ENCODE measurements around the gene ARL14EP.

ARL14EP gene

DNA sequence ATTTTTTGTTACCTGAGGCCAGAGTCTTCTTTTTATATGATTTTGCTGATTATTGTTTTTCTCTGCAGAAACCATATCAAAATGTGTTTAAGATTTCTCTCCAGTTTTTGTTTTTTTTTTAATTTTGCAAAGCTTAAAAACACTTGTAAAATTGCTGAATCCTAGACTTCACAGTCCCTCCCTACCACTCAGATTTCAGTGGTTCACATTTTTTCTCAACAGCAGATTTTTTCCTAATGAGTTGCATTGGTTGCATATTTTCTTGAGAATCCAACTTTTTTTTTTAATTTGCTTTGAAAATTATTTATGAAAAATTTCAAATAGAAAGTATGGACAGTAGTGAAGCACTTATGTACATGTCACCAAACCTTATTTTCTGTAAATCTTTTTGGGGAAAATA, 5.8 kb downstream of the ARL14EP start:
- DNase-seq = no peak

DNA sequence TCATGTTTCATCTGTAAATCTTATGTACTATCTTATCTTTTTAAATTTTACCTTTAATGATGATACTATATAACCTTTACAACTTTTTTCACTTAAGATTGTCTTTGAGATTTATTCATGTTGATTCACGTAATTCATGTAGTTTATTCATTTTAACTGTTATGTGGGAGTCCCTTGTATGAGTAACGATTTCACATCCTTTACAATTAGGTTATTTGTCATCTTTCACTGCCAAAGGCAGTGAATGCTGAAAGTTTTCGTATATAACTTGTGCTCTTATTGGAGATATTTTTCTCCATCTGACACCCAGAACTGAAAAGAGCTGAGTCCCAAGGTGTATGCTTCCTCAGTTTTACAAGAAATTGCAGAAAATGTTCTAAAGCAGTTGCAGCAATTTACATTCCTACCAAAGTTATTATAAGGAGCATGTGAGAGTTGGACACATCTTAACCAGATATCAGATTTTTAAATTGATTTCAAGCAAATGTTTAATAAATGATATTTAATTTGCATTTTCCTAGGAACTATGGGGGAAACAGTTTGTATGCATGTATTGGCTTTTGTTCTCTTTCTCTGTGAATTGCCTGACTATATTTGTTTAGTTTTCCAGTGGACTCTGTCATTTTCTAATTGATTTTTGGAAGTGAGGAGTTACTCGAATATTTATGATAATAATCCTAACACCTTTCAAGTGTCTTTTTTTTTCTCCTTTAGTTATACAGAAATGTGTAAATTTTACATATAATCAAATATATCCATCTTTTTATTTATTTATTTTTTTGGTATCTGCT, 6.4 kb downstream of the ARL14EP start:
- no peak for DNase-seq

DNA sequence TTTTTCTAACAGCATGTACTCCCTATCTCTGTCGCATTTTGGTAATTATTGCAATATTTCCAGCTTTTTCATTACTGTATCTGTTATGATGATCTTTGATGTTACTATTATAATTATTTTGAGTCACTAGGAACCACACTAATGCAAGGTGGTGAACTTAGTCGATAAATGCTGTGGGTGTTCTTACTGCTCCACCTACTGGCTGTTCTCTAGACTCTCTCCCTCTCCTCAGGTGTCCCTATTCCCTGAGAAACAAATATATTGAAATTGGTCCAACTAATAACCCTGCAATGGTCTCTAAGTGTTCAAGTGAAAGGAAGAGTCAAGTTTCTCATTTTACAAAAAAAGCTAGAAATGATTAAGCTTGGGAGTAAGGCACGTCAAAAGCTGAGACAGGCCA, 10.5 kb downstream of the ARL14EP start:
- no peak for DNase-seq

DNA sequence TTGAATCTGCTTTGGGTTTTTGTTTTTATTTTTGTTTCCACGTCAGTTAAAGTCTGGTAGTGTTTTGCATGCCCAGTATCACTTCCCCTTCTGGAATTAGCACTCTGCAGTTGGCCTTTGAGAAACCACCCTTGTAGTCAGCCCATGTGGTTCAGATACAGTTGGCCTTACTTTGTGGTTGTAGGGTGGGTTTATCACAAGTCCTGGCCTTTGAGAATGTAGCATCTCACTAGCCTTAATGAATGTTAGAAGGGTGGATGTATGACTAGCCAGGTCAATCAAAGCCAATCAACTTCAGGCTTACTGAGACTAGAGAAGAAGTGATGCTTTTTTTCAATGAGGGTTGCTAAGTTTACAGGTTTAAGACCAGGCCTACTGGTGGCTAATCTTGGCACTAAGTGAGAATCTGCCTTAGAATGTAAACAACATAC, 19.8 kb downstream of the ARL14EP start:
- no peak for DNase-seq

DNA sequence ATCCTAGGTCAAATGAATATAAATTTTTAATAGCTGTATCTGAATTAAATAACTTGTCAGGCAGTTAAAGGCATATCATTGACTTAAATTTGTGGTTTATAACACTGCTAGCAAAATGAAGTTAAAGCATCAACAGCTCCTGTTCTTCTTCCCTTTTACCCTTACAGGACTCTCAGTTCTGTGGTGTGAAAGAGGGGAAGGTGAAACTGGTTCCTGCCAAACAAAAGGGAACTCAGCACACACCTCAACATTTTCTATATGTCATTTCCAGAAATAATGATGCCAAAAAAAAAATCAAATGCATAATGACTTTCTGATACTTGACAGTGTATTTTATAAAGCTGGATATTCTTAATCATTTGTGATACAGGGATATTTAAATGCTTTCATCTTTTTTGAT, 21.2 kb downstream of the ARL14EP start:
- no peak for DNase-seq

DNA sequence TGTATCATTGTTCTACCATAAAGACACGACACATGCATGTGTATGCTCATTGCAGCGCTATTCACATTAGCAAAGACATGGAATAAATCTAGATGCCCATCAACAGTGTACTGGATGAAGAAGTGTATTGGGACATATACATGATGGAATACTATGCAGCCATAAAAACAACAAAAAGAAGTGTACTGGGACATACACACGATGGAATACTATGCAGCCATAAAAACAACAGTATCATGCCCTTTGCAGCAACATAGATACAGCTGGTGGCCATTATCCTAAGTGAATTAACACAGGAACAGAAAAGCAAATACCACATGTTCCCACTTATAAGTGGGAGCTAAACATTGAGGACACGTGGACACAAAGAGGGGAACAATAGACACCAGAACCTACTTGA, 22.7 kb downstream of the ARL14EP start:
- no peak for DNase-seq

DNA sequence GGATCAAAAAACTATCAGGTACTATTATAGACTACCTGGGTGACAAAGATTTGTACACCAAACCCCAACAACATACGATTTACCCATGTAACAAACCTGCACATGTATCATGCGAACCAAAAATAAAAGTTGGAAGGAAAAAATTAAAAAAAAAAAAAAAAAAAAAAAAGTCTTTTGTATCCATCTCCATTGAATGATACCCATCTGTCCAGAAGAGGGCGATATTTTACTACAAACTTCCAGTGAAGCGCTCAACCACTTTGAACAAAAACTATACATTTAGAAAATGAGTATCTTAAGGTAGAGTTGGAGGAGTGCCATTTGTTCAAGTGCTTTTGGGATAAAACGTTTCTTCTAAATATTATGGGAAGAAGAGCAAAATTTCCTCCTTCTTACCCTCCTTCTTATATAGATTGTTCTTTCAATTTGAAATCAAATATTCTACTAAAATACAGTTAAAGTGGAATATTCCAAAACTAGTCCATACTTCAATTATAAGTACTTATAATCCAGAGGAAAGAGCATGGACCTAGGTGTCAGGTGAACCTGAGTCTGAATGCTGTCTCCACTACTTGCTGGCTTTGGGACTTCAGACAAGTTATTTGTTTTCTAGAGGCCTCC, 23.3 kb downstream of the ARL14EP start:
- DNase-seq = no peak

DNA sequence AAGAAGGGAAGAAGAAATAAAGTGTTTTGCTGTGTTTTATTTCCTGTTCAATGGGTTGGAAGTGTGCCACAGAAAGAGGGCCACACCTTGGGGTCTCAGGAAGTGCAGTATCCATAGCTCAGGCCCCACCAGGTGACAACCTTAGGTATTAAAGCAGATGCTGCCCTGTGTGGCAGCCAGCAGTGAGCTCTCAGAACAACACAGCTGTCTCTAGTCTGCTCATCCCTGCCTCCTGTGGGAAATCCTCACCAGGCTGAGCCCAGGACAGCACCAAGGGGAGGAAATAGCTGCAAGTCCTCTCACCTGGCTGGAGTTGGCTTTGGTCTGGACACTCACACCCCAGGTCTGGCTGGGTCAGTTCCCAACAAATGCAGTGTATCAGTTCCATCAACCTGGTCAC, 25.1 kb downstream of the ARL14EP start:
- no peak for DNase-seq

DNA sequence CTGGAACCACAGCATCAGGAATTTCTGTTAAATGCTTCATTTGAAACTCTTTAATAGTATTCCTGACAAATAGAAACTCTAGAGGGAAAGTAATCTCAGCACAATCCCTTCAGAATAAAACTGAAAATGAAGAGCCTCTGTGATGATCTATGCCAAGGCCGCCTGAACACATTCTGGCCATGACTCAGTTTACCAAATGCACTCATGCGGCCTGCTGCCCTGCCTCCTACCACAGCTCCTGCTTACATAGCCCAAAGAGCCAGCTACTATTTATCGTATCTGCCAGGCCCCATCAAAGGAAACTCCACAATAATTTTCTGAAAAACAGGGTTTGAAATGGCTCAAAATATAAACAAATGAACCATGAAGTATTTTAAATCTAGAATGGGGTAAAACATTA, 27.0 kb downstream of the ARL14EP start:
- DNase-seq = no peak

DNA sequence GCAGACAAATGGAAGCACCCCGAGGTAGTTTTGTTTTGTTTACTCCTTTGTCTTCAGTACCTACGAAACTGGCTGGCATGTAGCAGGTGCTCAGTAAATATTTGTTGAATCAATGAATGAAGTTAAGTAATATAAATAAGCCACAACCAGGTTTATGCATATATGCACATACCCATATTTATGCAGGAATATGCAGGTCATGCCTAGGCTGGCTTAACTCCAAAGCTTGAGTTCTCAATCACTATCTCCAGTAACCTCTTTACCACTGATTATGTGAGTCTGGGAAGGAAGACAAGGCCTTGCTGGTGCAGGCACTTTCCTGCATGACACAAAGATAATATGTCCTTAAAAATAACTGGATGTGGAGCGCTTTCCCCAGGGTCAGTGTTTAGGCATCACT, 27.5 kb downstream of the ARL14EP start:
- DNase-seq = no peak

DNA sequence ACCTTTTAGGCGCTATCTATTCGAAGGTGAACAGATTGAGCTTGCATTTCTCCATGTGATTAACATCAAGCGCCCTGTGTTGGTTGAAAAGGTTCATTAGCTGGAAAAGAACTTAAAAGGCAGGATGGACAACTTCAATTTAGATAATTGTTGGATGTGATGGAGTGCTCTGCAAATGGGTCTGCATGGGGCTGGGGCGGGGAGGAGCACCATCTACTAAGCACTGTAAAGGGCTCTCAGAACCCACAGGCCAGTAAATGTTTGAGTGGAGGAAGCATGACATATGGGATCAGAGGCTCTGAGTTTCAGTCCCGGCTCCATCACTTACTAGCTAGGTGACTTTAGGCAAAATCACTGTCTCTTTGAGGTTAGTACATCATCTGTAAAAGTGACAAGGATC, 28.2 kb downstream of the ARL14EP start:
- no peak for DNase-seq

DNA sequence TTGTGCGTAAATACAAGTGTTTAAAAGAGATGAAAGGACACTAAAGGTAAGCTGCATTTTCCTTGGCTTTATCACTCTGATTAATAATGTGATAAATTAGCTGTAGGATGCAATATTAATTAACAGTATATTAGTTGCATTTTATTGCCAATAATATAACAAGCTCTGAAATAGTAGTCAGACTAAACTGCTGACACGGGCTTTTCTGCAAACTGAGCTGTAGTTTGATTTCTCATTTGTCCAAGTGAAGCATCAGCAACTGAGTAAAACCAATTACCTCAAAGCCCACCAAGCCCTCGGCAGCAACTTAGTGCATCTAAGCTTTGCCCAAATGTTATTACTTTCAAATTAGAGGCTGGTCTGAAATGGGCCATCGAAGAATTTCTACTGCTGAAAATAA, 33.5 kb downstream of the ARL14EP start:
- no peak for DNase-seq

DNA sequence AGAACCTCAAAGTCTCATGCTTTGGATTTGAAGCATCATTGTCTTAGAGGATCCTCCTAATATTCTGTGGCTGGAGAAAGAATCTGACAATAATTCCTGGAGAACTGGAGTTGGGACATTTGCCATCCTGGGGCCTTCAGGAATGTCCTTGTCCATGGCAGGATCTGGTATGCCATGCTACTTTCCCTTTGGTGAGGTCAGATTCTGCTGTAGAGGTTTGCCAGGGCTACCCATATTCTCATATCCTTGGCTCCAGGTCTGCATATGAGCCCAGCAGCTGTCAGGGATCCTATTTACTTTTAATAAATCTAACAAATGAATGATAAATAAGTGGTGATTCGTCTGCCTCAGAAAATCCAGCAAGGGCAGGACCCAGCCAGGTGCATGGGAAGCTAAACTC, 35.0 kb downstream of the ARL14EP start:
- no peak for DNase-seq

DNA sequence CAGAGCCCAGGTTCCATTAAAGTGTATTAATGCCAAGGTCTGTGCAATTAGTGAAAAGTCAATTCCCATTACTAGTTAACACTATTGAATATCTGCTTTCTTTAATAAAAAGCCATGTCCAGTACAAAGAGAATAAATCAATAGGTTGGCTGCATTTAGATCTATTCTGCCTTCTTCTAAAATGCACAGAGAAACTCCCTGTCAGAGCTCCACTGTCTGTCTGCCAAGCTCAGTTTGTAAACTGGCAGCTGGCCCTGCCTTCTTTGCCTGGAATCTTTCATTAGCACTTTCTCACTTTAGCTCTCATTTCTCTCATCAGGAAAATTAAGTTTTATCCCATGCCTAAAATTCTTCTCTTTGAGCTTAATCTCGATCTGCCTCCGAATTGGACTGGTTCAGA, 35.6 kb downstream of the ARL14EP start:
- no peak for DNase-seq

DNA sequence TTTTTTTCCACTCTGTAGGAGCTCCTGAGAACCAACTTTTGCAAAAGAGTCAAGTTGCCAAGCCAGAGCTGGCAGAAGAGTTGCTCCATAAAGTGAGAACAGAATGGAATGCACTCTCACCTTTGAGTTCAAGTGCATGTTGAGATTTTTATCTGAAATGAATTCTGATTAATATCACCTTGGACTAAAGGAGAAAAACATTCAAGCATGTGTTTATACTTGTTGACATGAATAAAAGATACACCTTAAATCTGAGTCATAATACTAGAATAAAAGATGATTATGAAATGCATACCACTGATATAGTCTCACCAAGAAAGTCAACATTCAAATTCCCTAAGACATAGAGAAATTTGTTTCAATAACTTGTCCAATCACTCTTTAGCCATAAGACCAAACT, 37.8 kb downstream of the ARL14EP start:
- no peak for DNase-seq

DNA sequence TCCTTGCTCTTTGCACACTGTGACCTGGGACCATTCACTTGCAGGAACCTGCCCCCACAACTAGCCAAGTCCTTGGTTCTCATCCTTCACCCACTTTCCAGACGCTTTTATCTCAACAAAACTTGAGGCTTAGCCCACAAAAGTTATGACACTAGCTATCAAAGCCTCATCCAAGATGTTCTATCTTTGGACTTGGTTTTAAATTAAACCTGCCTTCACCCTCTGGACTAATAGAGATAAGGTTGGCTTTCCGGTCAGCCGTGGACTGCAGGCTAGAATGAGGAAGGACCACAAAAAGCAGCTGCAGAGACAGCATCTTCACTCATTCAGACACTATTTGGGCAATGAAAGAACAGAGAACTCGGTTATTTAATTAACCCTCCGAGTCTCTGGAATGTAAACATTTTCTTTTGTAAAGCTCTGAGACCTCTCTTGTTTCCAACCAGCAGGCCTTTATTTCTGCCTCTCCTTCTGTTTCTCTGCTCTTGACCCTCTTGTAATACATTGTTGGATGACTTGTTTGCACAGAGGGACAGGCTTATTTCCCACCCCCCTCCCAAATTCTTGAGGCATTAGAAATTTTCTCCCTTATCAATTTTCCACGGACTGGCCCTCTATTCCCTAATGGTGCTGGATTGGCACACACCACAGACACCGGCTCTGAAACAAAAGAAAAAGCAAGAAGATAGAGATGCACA, 41.4 kb downstream of the ARL14EP start:
- DNase-seq = no peak

DNA sequence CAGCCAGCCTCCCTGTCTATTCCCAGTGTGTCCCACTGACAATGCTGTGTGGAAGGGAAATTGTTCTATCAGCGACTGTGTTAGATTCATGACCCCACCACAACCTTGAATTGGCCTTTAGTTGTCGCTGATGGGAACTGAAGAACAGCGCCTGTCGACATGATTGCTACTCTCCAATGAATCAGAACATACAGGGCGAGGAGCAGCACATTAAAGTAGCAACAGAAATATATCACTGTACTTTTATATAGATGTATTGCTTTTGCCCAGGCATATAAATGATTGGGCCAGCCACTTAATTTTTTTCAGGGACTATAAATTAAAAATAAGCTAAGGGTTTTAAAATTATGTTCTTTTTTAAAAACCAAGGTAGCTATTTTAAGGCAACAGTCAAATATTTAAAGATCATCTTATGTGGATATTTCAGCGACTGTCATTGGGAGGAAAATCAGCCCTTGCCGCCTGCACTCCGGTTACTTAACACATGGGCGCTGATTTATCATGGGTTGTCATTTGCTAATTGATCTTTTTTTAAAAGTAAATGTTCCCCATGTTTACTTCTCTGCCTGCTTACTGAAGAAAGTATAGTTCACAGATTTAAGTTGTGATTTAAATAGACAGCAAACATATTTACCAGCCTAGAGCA, 42.1 kb downstream of the ARL14EP start:
- no peak for DNase-seq

DNA sequence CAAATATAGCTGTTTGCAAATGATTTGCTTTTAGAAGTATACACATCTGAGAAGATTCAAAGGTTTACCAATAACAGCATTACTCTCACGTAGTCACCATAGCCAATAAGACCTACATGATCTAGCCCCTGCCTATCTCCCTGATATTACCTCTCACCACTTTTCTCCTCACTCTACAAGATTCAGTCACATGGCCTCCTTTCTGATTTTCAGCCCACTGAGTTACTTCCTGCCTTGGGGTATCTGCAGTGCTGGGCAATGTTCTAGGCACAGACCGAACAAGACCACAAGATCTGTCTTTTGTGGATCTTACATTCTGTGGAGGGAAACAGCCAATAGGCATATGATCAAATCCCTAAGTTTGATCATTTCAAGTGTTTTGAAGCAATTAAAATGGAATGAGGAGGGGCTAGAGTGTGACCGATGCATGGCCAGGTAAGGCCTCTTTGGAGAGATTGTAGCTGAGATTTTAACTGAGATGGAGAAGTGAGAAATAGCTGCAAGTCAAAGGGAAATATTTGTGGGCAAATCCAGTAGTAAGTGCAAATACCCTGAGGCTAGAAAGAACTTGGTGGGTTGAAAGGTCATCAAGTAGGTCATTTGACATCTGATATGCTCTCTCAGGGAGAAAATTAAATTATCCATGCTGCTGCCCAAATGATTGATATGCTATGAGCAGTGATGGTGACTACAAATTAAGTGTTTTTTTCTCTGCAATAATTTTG, 43.1 kb downstream of the ARL14EP start:
- DNase-seq = no peak

DNA sequence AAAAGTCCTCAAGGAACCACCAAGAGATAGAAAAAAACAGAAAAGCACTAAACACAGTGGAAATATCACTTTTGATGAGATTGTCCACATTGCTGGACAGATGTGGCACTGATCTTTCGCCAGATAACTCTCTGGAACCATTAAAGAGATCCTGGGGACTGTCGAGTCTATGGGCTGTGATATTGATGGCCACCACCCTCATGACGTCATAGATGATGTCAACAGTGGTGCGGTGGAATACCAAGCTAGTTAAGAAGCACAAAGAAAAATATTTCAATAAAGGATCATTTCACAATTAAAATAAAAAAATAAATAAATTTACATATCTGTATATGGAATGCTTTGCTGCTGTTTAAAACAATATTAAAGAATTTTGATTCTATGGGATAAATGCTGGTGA, 45.5 kb downstream of the ARL14EP start:
- no peak for DNase-seq

DNA sequence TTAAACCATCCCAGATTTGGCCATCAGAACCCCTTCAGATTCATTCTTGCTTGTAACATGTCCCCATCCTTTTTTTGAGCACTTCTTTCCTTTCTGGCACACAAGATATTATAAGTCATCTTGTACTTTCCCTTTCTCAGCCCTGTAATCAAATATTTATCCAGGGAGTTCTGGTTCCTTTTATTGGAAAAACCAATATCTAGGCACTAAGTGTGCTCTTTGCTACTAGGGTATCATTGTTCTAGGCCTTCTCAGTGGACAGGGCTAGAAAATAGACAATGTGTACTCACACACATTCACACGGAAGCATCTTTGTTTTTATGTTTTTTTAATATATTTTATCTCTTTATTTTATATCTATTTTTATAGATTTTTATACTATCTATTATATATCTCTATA, 47.3 kb downstream of the ARL14EP start:
- no peak for DNase-seq

DNA sequence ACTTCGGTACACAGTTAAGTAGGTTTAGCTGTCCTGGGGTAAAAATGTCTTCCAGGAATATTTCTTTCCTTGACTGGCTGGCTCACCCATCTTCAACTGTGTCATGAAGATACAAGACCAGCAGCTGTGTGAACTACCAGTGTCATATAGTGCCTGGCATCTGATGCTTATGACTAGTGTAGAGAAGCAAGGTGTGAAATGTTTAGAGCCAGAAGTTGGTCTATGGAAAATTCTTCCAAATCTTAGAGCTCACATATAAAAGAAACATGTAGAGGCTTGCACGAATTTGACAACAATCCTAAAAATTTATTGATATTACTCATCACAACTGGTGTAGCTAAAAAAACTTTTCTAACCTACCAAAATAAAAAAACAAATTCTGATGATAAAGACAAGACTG, 54.4 kb downstream of the ARL14EP start:
- no peak for DNase-seq

DNA sequence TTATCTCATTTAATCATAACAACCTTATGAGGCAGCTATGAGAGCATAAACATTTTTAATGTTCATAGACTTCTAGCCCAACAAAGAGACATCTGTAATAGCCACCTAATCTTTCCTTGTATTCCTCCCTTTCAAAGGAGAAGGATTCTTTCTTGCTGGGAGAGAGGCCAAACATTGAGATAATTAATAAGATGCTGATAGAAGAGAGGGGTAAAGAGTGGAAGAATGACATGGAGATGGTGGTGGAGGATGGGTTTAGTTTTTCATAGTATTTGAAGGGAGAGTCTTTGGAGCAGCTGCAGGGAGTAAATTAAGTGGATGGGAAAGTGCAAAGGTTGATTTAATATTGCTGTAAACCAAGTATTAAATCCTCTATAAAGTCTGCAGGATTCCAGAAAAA, 57.9 kb downstream of the ARL14EP start:
- DNase-seq = no peak

DNA sequence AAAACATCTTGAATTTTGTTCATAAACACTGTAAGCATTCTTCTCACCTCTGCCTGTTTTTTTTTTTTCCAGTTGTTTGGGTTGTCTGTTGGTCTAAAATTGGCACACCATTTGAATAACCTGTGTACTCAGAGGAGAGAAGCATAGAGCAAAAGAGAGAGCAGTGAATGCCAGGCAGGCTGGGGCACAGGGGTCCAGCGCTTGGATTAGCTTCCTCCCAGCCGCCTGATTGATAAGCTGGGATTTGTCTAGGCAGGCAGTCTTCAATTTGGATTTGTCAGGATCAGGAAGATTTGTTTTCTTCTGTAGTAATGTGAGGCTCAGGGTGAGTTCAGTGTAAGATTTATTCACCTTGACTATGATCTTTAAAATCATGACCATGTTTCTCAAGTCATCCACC, 59.0 kb downstream of the ARL14EP start:
- no peak for DNase-seq
